ENCODE data around the gene PROX1. TPM values are rescaled to one million over a fixed set of nuclear protein-coding genes. Genes with fewer than 3 reads are reported as not detected.

PROX1 gene
- total RNA-seq, 2 donors from 2014 or later = 13.7 to 27.4 TPM

DNA sequence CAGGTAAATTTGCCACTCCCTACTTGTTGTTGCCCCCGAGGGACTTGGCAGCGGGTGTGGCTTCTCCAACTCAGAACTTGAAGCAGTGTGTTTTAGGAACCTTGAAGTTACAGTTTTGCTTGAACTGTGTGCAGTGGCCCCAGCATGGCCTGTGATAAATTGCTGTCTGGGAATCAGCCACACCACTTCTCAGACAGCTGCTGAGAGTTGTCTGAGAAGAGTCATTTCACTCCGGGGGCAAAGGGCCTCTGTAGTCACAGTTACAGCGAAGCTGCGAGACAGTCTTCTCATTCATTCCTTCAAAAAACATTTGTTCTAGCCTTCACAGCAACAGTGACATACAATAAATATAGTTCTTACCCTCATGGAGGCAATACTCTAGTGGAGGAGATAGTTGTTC lies 70.3 kb downstream of the PROX1 start:
- H3K9me3 ChIP-seq = no peaks in the 10 kb centered on the region
- DNase-seq = no peak
- H3K4me1 ChIP-seq = no peaks in the 10 kb centered on the region
- H3K27ac ChIP-seq = no peak overlapping the region
- no peak overlapping the region for H3K4me3 ChIP-seq
- intact Hi-C loops (cut with DNase I) = no loop called here
- WGBS, 2 donors = 80 to 81% methylated on average over 5 of the region's 5 CpGs
- ATAC-seq = no peak
- H3K36me3 ChIP-seq (replicated peaks in 1 of 2; ENCODE audit: insufficient read depth in 1 of 2, low read depth in 2 of 2) = no peaks in the 10 kb centered on the region
- TF ChIP-seq POLR2A (IDR thresholded peaks at IDR 0.05) = no peak
- TF ChIP-seq, protein P1, sequence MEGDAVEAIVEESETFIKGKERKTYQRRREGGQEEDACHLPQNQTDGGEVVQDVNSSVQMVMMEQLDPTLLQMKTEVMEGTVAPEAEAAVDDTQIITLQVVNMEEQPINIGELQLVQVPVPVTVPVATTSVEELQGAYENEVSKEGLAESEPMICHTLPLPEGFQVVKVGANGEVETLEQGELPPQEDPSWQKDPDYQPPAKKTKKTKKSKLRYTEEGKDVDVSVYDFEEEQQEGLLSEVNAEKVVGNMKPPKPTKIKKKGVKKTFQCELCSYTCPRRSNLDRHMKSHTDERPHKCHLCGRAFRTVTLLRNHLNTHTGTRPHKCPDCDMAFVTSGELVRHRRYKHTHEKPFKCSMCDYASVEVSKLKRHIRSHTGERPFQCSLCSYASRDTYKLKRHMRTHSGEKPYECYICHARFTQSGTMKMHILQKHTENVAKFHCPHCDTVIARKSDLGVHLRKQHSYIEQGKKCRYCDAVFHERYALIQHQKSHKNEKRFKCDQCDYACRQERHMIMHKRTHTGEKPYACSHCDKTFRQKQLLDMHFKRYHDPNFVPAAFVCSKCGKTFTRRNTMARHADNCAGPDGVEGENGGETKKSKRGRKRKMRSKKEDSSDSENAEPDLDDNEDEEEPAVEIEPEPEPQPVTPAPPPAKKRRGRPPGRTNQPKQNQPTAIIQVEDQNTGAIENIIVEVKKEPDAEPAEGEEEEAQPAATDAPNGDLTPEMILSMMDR (IDR thresholded peaks at IDR 0.05) = no peak
- H3K27me3 ChIP-seq = no peaks in the 10 kb centered on the region

DNA sequence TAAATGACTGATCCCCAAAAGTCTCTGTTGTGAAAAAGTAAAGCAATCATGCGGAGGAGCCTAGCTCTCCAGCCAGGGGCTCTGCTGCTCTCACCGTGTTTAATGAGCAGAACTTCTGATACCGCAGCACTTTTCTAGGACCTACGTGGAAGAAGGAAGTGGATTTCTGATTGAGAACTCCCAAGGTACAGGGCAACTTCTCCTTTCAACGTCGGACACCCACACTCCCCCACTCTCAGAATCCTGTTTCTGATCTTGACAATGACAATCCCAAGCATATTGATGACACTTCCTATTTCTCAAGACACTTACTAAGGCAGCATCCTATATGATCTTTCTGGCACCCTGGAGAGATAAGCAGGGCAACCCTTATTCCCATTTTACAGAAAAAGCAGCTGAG lies 78.4 kb downstream of the PROX1 start:
- intact Hi-C loops (cut with DNase I) = no loop called here
- ATAC-seq (no peak), DNase-seq (no peak)
- no peaks in the 10 kb centered on the region for H3K9me3 ChIP-seq
- H3K27ac ChIP-seq = no peak overlapping the region
- WGBS, 2 donors = 64 to 81% methylated on average over 6 of the region's 6 CpGs
- H3K36me3 ChIP-seq (replicated peaks in 1 of 2; ENCODE audit: insufficient read depth in 1 of 2, low read depth in 2 of 2) = no peaks in the 10 kb centered on the region
- no peak for TF ChIP-seq POLR2A (IDR thresholded peaks at IDR 0.05)
- TF ChIP-seq, protein P1 (IDR thresholded peaks at IDR 0.05) = no peak
- no peaks in the 10 kb centered on the region for H3K4me1 ChIP-seq
- no peaks in the 10 kb centered on the region for H3K27me3 ChIP-seq
- H3K4me3 ChIP-seq = no peak overlapping the region

DNA sequence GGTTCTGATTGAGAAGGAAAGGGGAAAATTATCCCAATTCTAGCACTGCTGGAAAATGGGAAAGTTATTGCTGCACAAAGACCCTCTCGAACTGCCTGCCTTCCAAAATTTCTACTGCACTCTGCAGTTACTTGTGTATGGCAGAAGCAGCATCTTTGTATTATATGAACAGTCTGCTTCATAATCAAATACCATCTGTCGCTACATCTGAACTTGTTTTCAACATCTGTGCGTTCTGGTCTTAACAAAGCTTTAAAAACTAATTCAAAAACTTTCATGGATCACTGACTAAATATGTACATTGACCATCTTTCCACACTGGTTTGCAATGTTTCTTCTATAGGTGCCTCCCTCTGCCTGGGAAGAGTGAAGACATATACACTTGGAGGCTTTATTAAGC lies 79.2 kb downstream of the PROX1 start:
- H3K27me3 ChIP-seq = no peaks in the 10 kb centered on the region
- intact Hi-C loops (cut with DNase I) = no loop called here
- DNase-seq = no peak
- no peaks in the 10 kb centered on the region for H3K4me1 ChIP-seq
- H3K4me3 ChIP-seq = no peak overlapping the region
- WGBS, 2 donors = 87 to 88% methylated on average over 3 of the region's 3 CpGs
- H3K27ac ChIP-seq = no peak overlapping the region
- ATAC-seq = no peak
- no peaks in the 10 kb centered on the region for H3K9me3 ChIP-seq
- no peaks in the 10 kb centered on the region for H3K36me3 ChIP-seq (replicated peaks in 1 of 2; ENCODE audit: insufficient read depth in 1 of 2, low read depth in 2 of 2)
- TF ChIP-seq POLR2A (IDR thresholded peaks at IDR 0.05) = no peak
- TF ChIP-seq, protein P1 (IDR thresholded peaks at IDR 0.05) = no peak

GRCh38 chr1:214067397-214067796 lies 79.6 kb downstream of the PROX1 start:
- ATAC-seq (no peak), DNase-seq (no peak)

More at GRCh38 chr1:214067397-214067796, 79.6 kb downstream of the PROX1 start:
- H3K4me1 ChIP-seq = no peaks in the 10 kb centered on the region
- intact Hi-C loops (cut with DNase I) = no loop called here
- H3K9me3 ChIP-seq = no peaks in the 10 kb centered on the region
- no peak for TF ChIP-seq POLR2A (IDR thresholded peaks at IDR 0.05)
- TF ChIP-seq, protein P1 (IDR thresholded peaks at IDR 0.05) = no peak
- no peaks in the 10 kb centered on the region for H3K27me3 ChIP-seq
- WGBS, 2 donors = 81 to 82% methylated on average over 7 of the region's 7 CpGs
- H3K27ac ChIP-seq = no peak overlapping the region
- H3K36me3 ChIP-seq (replicated peaks in 1 of 2; ENCODE audit: insufficient read depth in 1 of 2, low read depth in 2 of 2) = no peaks in the 10 kb centered on the region
- no peak overlapping the region for H3K4me3 ChIP-seq

Data from body of pancreas (tissue), 4 donors.